NCI-H2196 treated with DMSO at 0.1 percent for 48 hours (cell line): ENCODE measurements around the gene RNF157.
A peak's percentile ranks its signal among the peaks of the same experiment; 100 is the strongest.

Experiments used
- DNase-seq: peaks from one replicate; lab custom pipeline; 2025; ENCODE audit not compliant: unreplicated experiment; lab: John Stamatoyannopoulos, UW

The RNF157 gene

DNA sequence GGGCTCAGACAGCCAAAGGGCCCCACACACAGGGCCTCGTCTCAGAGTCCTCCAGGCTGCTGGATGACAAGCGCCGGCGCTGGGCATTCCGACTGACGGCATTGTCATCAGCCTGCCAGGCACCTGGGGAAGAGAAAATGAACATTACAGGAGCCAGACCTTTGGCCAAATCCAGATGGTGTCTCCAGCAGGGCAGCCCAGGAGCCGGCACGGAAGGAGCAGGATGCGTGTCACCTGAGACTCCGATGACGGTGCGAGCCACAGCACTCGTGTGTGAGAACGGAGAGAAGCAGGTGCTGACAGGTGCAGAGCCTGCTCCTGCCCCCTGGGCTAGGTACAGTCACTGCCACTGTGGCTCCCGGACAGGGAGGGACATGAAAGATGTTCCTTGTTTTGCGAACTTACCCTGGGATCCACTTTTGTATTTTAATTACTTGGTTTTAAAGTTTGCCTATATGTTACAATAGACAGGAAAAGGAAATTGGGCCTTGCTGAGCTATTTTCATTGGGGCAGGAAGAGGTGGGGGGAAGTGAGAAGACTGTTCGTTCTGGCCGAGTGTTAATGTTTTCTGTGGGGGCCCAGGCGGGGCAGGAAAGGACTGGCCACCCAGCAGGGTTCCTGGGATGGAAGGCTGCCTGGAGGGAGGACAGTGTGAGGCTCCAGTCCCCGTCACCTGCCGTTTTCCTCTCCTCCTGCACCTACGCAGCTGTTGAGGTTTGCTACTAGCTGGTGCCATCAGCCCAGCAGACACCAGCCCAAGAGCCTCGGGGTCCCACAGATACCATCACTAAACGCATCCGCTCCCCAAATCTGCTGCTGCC, 94.9 kb downstream of the RNF157 start:
- DNase-seq = peak; percentile 78

DNA sequence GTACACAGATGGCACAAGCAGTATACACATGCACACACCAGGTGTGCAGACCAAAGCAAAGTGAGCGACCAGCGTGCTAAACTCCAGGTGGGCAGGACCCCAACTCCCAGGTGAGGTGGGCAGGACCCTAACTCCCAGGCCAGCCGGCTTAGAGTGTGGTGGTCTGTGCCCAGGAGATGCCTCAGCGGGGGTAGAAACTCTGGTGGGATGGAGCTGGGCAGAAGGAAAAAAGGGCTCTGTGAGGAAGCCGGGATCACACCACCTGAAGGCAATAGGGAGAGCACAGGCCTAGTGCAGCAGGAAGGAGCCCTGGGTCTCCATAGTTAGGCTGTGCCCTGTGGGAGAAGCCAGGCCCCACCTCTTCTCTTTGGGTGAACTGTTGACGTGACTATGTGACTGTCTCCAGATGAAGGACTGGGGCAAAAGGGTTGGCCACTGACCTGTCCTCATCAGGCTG, 97.7 kb downstream of the RNF157 start:
- DNase-seq = no peak

DNA sequence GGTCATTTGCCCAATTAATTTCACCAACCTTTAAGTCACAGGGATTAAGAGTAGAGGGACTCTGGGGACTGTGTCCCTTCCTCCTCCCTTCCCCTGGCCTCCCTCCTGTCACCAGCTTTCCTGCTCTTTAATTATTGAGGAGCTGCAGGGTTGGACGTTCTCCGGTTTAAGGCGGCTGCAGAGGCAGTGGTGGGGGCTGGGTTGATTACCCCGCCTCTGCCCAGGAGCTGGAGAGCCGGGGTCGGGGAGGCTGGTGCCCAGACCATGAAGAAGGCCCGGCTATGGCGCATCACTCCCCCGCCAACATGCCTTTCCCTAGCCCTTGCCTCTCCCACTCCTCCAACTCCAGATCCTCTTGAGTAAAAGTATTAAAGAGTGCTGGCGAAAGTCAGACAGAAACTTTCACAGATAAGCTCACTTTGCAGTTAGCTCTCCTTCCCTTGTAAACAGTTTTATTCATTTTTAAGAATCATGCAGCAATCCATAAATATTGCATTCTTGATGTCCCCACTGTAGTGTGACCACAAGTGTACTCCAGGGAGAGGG, 98.2 kb downstream of the RNF157 start:
- DNase-seq = no peak

DNA sequence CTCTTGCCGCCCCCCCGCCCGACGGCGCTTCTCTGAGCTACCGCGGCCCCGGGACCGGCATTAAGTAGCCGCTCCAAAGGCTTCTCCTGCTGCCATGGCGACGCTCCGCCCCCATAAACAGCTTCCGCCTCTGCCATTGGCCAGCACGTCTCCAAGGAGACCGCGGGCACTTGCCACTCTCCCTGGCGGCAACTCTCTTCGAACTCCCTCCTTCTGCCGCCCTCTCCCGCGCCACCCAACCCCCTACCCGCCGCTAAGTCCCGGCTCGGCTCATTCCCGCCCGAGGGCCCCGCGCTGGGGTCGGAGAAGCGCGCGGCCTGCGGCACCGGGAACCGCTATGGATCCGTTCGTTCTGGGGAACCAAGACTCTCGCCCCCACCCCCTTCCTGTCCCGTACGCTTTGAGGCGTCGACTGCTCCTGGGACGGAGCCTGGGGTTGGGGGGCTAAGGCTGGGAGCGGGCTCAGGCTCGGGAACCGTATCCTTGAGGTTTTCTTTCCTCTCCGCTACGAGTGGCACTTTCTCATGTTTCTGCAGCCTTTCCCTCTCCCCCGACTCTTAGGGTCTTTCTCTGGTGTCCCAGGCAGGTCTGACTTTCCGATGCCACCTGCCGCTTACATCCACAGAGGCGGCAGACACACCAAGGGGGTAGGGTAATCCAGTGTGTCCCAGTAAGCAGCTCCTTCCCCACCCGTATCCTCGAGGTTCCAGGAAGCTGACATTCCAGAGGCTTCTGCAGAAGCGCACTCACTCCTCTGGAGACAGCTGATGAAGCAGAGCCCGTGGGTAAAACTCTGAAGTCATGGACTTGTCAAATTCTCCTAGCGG, 98.9 kb downstream of the RNF157 start, which contains the start of gene FOXJ1:
Gene FOXJ1, minus strand, starts transcription at position 34 of the 827 bp plus-strand sequence. CDS start 850 bp downstream, outside the sequence.
- DNase-seq = peak; percentile 98

DNA sequence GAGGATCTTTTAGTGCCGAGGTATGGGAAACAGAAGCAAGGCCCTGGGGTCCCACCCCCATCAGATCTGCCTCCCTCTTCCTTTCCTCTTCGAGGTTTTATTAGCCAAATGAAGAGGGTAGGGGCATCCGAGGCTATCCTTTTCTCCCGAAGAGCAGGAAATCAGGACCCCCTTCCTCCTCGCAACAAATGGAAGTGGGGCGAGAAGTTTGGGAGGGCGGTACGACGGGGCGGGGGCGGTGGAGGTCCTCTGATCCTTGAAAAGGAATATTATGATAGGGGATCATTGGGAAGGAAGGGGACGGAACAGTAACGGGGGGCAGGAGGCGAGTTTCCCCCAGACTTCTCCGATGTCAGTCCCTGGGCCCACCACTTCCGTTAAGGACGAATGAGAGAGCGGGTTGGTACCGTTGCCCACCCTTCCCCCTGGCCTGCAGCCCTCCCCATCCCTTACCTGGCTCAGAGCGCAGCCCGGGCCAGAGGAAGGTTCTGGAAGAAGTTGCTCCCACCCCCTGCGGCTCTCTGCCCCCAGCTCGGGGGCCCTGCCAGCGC, 99.6 kb downstream of the RNF157 start:
- no peak for DNase-seq

DNA sequence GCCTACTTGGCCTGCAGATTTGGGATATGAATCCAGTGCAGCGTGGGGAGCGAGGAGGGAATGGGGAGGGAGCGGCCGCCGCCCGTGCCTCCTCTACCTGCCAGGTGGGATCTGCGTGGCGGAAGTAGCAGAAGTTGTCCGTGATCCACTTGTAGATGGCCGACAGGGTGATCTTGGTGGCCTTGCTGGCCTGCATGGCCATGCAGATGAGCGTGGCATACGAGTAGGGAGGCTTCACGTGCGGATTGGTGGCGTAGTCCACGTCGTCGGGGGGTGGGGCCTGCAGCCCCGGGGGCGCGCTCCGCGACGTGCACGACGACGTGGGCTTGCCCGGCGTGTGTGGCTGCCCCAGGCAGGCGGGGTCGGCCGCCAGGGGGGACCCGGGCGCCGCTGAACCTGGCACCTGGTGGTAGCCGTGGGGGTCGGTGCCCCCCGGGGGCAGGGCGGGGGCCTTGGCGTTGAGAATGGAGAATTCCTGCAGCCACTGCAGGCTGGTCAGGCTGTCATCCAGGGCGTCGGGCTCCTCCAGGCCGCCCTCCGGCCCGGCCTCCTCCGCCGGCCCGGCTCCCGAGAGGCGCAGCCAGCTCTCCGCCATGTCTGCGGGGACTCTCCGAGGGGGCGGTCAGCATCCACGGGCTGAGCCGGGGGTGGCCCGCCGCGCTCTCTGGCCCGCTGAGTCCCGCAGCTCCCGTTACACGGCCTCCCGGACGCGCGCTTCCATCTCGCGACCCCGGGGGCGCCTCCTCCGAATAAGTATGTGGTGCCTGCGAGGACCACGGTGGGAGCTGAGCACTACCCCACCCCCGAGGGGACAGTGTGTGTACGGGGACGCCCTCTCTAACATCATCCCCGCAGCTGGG, 100.3 kb downstream of the RNF157 start:
- peak; percentile 92 for DNase-seq

DNA sequence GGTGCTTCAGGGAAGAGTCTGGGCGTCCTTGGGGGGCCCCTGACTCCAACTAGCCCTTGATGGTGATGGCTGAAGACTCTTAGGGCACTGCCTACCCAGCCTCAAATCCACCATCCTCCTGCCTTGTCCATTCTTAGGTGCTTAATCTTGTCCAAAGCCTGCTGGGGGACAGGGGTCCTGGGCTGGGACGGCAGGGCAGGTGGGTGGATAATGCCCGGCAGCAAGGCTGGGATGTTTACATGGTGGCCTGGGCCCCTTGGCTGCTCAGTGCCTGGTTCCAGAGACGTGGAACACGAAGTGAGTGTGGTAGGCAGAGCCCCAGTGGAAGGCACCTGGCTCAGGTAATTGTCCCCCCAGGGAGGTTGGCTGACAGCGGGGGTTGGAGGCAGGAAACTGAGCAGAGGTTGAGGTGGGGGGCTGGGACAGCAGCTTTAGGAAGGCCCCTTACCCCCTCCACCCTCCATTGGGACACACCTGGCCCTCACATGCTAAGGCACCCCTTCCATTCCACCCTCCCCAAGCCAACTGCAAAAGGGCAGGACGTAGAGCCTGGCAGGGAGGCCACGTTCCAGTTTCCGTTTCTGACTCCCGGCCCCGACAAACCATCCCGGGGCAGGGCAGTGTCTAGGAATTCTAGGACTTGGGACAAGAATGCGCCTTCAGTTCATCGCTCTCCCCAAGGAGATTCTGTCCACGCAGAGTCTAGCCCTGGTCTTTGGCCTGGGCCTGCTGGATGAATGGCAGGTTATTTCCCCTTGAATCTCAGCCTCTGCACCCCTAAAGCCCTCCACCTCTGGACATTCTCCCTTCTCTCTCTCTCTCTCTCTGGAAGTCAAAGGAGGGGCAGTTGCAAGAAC, 101.2 kb downstream of the RNF157 start:
- DNase-seq = no peak

DNA sequence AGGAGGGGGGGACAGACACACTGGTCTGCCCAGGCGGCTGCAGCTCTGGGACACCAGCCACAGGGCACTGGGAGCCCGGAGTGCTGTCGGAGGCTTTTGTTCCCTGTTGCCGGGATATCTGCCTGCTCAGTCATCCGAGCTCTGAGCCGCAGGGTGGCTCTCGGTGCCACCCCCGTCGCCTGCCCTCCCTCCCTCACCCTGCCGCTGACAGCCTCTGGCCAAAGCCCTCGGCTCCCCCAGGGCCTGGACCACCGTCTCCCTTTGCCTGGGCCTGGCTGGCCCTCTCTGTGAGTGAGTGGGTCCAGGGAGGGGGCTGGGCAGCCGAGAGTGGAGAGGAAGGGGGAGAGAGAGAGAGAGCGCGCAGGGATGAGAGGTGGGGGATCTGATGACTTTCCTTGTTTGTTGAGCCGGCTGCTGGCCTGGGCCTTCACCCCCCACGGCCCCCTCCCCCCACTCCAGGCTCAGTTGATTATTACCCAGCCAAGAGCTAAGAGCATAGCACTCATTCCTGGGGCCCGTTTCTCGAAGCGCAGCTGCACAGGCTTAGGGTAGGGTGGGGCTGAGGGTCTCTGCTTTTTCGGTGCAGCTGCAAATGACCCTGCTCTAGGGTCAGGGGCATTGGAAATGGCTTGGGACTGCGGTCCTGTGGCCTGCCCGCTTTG, 101.9 kb downstream of the RNF157 start:
- DNase-seq = peak; percentile 80

DNA sequence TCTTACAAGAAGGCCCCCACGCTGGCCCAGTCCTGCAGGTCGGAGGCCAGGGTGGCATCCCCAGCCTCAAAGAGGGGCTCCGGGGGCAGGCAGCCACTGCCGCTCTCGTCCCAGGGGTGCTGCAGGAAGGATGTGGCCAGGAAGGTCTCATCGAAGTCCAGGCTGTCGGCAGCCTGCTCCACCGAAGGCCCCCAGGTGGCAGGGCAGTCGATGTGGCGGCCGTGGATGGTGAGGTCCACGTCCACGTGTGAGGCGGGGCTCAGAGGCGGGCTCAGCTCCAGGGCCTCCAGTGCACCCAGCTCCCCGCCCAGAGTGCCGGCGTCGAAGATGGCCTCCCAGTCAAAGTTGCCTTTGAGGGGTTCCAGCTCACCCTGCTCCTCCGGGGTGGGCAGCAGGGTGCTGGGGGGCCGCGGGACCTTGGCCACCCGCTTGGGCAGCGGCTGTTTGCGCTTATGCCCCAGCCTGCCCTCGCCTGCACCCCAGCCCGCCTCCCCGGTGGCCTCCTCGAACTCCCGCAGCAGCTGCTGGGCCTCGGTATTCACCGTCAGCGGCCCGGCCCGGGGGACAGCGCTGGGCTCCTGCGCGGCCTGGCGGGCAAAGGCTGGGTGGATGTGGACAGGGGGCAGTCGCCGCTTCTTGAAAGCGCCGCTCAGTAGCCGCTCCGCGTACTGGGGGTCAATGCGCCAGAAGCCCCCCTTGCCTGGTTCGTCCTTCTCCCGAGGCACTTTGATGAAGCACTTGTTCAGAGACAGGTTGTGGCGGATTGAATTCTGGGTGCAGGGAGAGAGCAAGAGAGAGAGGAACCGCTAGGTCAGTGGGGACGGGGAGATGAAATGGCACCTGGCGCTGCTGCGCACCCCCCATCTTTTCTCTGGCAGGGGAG, 102.7 kb downstream of the RNF157 start:
- no peak for DNase-seq

DNA sequence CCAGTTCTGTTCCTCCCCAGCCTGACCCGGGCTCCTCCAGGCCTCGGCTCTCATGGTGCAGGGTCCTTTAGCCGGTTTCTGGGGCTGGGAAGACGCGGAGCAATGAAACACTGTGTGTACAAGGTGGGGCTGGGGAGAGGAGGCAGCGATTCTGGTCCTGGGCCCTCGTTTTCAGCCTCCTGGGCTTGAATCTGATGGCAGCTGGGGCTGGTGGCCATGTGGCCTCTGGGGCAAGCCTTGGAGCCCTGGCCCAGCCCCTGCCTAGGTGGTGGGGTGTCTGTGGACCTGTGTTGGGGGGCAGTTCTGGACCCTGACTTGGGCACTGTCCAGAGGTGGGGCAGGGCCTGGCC, 103.3 kb downstream of the RNF157 start:
- DNase-seq = no peak

DNA sequence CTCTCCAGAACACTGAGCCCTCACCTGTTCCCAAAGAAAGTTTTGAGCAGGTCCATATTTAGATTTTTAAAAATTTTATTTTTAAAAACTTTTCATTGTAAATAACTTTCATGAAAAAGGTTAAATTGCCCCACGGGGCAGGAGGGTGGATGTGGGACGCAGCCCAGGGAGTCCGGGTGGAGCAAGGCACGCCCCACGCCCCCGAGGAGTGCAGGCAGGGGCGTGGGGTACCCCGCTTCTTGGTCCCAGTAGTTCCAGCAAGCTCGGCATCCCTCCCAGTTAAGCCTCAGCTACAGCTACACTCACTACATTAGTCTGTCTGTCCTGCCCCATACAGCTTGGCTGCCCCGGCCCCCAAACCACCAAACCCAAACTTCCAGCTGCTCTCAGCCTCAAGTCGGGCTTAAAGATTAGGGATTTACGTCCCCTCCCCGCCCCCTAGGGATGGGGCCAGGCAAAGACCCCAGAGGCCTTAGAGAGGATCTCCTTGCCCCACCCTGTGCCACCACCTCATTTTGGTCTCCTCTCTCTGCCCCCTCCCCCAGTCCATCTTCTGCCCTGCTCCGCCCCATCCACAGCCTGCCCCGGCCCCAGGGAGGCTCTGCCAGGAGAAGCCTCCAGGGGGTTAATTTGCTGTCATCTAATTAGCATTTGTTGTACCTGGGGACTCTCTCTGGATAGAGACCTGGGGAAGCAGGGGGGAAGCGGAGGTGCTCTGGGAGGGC, 103.9 kb downstream of the RNF157 start:
- DNase-seq = no peak

DNA sequence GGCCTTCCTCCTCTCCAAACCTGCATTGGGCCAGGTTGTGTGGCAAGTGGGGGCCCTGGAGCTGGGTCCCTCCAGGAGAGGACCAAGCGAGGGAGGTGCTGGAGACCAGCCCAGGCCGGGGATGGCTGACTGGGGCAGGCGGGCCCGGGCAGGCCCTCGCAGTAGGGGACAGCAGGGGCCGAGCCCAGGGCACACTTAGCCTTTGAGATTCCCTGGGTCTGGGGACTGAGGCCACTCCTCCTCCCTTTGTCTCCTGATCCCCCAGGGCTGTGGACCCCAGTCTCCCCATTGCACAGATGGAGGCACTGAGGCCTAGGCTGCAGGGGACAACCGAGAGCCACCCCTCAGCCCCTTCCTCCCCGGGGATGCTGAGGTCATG, 104.5 kb downstream of the RNF157 start:
- no peak for DNase-seq

DNA sequence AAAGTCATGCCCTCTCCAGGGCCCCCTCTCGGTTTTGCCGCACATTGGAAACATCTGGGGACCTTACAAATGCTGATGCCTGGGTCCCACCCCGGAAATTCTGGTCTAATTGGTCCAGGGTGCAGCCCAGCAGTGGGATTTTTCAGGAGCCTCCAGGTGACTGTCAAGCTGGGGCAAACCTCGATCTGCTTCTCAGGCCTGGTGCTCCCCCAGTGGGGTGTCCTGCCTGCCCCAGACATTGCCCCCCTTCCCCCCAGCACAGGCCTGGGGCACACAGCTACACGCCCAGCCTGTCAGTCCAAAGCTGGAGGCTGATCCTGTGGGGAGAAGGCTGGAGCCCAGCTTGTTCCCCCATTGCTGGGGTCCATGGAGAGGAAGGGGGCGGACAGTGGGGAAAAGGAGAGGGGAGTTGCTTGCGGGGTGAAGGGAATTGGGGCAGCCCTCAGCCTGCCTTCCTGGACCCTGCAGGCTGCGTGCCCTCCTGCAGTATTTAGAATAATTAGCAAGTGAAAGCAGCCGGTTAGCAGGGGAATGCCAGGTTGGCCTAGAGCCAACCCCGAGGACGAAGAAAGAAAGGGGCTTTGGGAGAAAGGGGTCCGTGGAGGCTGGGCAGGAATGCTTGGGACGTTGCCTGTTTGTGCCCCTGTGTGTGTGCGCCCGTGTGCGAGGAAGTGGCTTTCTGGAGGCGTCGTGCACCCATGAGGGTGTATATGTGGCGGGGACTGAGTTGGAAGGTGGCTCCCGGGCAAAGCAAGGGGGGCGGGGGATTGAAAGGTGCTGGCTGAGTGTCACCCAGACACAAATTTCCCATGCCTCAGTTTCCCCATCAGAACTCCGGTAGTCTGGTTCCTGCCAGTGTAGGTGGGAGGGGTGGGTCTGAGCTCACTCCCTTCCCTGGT, 105.1 kb downstream of the RNF157 start:
- DNase-seq = no peak

DNA sequence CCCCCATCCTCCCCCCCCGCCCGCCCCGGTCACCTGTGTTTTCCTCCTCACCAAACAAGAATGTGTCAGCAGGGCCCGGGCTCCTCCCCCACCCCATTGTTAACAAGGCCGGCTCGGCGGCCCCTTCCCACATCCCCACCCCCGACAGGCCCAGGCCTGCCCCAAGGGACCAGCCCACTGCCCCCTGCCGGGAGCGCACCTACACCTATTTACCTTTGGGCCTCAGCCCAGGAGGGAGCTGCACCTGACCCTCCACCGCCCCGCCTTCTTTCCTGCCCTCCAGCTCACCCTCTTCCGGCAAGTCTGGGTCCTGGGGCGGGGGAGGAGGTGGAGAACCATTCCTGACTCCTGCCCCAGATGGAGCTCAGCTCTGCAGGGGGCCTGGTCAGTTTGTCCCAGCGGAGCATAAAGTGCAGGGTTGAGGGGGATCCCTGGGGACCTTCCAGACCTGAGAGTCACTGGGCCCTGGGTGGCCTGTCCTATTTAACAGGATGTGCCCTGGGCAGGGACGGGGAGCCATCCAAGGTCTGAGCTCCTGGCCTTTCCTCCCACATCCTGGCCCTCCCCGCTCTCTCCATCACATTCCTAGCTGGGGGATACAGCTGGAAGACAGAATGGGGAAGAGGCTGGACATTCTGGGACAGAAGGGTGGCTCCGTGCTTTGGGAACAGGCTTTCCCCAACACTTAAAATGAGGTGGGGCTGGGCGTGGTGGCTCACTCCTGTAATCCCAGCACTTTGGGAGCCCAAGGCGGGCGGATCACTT, 107.5 kb downstream of the RNF157 start:
- DNase-seq = peak; percentile 99

DNA sequence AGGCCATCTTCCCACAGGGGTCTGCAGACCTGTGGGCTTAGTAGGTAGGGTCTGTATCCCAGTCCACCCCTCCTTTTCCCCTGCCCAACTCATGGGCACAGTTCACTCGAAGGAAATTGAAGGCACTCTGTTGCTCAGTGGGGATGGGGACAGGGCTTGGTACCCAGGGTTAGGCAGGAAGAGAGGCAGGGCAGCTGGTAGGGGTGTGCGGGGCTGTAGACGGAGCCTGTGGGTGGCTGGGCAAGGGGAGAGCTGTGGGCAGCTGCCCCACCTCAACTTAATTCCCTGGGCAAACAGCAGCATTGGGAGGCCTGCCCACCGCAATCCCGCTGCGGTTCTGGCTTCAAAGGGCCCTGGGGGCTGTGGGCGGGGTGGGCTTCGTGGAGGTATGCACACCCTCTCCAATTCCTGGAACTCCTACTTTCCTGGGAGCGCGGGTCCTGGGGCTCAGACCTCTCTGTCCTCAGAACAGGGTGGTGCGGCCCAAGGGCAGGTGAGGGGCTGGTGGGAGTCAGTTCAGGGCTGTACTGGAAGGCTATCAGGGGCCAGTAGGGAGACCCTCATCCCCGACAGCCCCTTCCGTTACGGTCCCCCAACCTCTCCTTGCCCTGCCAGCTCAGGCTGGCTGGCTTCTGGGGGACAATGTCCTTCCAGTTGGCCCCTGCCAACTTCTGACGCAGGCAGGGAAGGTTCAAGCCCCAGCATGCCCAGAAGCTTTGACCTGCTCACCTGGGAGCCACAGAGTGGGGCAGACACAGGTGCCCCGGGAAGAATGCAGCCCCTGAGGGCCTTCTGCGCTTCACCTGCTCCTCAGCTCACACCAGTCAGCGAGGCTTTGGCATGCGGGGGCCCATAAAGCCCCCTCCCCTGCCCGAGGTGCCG, 108.4 kb downstream of the RNF157 start:
- DNase-seq = peak; percentile 98
